ENCODE measurements around the gene ETV5.

- TF ChIP-seq CTCF (IDR thresholded peaks at IDR 0.05), result no peak
- no peak for TF ChIP-seq POLR2A (IDR thresholded peaks at IDR 0.05)
Observed at GRCh38 chr3:186110975-186111974, 2.4 kb upstream of the ETV5 start.
